ENCODE data around the gene FRMD8.

The FRMD8 gene

GRCh38 chr11:65373839-65374580, 12.4 kb upstream of the FRMD8 start:
- Histone ChIP-seq H3K27ac (no peak overlapping the region), H3K4me3 (no peak overlapping the region)

- peak overlapping the region in 1 of 21 experiments; percentile 24 for H3K27ac ChIP-seq
- no peak overlapping the region for H3K4me3 ChIP-seq
Measured at GRCh38 chr11:65375012-65375411, 11.4 kb upstream of the FRMD8 start.

DNA sequence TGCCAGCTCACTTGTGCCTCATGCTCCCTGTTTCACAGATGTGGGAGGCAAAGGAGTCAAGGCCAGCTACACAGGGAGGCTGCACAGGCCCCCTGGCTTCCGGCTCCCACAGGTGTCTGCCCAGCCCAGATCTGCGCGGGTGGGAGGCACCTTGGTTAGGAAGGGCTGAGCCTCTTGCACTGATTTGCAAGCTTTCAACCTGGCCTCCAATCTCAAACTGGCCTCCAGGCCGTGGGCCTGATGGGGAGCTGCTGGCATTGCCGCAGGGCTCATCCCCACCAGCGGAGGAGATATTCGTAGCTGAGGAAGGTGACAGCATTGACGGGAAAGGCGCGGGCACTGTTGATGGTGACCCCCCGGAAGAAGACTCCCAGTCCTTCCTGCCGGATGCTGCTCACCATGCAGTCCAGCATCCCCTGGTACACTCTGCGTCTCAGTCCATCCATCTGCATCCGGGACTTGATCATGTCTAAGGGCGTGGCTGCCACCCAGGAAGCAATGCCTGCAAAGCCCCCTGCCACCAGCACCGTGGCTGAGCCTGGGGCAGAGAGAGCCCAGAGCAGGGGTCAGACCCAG, 10.2 kb upstream of the FRMD8 start:
- no peak overlapping the region for H3K4me3 ChIP-seq
- no peak overlapping the region for H3K27ac ChIP-seq

DNA sequence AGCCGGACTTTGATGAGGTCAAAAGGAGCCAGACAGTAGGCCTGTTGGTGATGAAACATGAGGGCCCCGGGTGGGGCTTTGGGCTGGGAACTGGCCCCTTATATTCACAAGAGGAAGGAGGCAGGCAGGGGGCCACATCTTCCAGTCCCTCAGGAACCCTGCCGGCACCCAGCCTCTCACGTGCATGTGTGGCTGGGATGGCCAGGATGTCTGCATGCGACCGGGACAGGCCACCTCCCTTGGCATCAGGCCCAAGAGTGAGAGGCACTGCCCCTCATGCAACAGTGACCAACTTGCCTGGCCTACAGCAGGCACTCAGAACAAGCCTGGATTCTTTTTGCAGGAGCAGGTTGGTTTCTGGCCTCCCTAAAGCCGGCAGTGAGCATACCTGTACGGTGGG, 9.4 kb upstream of the FRMD8 start:
- Histone ChIP-seq H3K27ac (peak overlapping the region in 3 of 21 experiments; percentile 17 to 73 (median 68)), H3K4me3 (no peak overlapping the region)

- Histone ChIP-seq H3K4me3 (no peak overlapping the region), H3K27ac (peak overlapping the region in 10 of 21 experiments; percentile 15 to 73 (median 48))
Measured at GRCh38 chr11:65377777-65378176, 8.7 kb upstream of the FRMD8 start.

GRCh38 chr11:65378208-65378927, 8.1 kb upstream of the FRMD8 start:
- H3K4me3 ChIP-seq = no peak overlapping the region
- H3K27ac ChIP-seq = peak overlapping the region in 10 of 21 experiments; percentile 15 to 73 (median 48)

GRCh38 chr11:65378928-65379638, 7.4 kb upstream of the FRMD8 start:
- Histone ChIP-seq H3K4me3 (no peak overlapping the region), H3K27ac (peak overlapping the region in 7 of 21 experiments; percentile 1 to 96 (median 32))

GRCh38 chr11:65379698-65380459, 6.6 kb upstream of the FRMD8 start:
- H3K4me3 ChIP-seq = no peak overlapping the region
- H3K27ac ChIP-seq = peak overlapping the region in 9 of 21 experiments; percentile 1 to 99 (median 95)

- no peak overlapping the region for H3K4me3 ChIP-seq
- peak overlapping the region in 15 of 21 experiments; percentile 87 to 99 (median 97) for H3K27ac ChIP-seq
Measured at GRCh38 chr11:65380460-65381119, 5.8 kb upstream of the FRMD8 start.

GRCh38 chr11:65381716-65382032, 4.8 kb upstream of the FRMD8 start:
- Histone ChIP-seq H3K4me3 (peak overlapping the region; percentile 15 to 44 (median 38)), H3K27ac (peak overlapping the region; percentile 77 to 99 (median 96))

GRCh38 chr11:65382033-65382803, 4.2 kb upstream of the FRMD8 start, which contains the start of gene SLC25A45:
TSS of gene SLC25A45 (minus strand) at chr11:65382646. CDS start at chr11:65381951, 695 bp downstream.
- peak within 1 kb of the TSS; percentile 15 to 44 (median 38) for H3K4me3 ChIP-seq
- peak within 1 kb of the TSS; percentile 77 to 99 (median 96) for H3K27ac ChIP-seq

DNA sequence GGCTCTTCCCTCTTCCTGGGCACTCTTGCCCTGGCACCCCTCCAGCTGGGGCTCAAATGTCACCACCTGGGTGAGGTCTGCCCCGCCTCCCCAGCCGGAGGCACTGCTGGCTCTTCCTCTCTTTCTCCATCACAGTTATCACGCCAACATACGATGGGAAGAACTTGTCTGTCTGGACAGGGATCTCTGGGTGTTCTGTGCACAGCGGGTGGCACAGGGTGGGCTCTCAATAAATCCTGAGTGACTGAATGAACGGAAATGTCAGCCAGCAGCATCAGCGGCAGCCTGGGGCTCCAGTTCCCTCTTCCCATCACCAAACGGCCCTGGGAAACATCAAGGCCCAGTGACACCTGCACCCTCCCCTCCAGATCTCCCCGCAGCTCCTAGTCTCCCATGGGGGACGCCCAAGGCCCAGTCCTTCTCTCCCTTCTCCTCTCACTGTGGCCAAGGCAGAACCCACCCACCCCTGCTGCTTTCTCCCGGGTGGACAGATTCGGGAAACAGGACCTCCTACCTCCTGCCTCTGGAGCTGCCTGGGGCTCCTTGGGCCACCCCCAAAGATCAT, 3.6 kb upstream of the FRMD8 start:
- peak overlapping the region; percentile 67 to 99 (median 96) for H3K27ac ChIP-seq
- H3K4me3 ChIP-seq = peak overlapping the region; percentile 15 to 44 (median 38)

- Histone ChIP-seq H3K4me3 (no peak overlapping the region), H3K27ac (peak overlapping the region in 17 of 21 experiments; percentile 15 to 99 (median 97))
Measured at GRCh38 chr11:65383778-65384177, 2.7 kb upstream of the FRMD8 start.

GRCh38 chr11:65384301-65384889, 2.0 kb upstream of the FRMD8 start:
- Histone ChIP-seq H3K27ac (peak overlapping the region in 19 of 21 experiments; percentile 10 to 99 (median 97)), H3K4me3 (no peak overlapping the region)

DNA sequence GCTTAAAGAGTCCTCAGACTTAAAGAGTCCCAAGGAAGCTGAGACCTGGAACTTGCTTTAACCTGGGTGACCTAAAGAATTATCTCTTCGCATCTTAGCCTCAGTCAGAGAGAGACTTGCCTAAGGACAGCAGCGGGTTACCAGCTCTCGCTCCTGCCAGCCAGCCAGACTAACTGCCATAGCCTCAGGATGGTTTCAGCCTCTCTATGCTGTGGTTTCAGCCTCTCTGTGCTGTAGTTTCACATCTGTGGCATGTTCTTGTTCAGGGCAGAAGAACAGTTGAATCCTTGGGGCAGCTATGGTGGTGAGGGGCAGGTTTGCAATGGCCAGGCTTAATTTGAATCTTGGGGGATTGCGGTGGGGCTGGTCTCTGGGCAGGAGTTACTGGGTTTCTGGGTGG, 2.3 kb downstream of the FRMD8 start:
- Histone ChIP-seq H3K4me3 (peak overlapping the region in 4 of 7 experiments; percentile 11 to 91 (median 40)), H3K27ac (peak overlapping the region in 15 of 21 experiments; percentile 1 to 98 (median 65))

DNA sequence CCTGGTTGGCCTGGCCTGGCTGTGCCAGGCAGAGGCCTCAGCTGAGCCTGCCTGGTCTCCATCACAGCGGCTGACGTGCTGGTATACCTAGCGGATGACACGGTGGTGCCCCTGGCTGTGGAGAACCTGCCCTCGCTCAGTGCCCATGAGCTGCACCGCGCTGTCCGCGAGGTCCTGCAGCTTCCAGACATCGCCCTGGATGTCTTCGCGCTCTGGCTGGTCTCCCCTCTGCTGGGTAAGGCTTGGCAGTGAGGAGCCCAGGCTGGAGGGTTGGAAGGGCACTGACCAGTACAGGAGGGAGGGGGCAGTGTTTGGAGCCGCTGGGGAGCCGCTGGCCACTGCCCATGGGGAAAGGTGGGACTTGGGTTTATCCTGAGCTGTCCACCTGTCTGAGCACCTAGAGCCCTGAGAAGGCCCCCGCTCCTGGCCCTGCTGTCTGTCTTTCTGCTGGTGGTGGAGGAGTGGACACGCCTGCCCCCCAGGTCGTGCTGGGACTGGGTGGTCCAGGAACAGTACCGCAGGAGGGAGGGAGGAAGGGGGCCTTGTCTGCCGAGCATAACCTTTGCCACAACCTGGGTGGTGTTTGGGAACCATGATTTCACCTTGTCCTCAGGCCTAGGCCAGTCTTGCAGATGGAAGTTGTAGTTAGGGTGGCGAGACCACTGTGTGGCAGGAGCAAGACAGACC, 3.0 kb downstream of the FRMD8 start:
- Histone ChIP-seq H3K27ac (peak overlapping the region in 16 of 21 experiments; percentile 17 to 98 (median 72)), H3K4me3 (peak overlapping the region in 4 of 7 experiments; percentile 11 to 91 (median 40))
